GM19372 (cell line): Measurements from ENCODE around the gene C2orf42.
A peak's percentile ranks its signal among the peaks of the same experiment; 100 is the strongest.
"Not testable (repeated sequence)": the region's sequence is repeated elsewhere in the genome, so short reads cannot be mapped to it uniquely, and the experiment has no call there.

ENCODE experiments used
- ATAC-seq: cut with Tn5 transposase; IDR thresholded peaks from one replicate; pipeline ENCODE4 v1.9.1; 2021; ENCODE audit warnings: mild to moderate bottlenecking, low read depth, moderate library complexity; ENCODE audit not compliant: unreplicated experiment

The C2orf42 gene

DNA sequence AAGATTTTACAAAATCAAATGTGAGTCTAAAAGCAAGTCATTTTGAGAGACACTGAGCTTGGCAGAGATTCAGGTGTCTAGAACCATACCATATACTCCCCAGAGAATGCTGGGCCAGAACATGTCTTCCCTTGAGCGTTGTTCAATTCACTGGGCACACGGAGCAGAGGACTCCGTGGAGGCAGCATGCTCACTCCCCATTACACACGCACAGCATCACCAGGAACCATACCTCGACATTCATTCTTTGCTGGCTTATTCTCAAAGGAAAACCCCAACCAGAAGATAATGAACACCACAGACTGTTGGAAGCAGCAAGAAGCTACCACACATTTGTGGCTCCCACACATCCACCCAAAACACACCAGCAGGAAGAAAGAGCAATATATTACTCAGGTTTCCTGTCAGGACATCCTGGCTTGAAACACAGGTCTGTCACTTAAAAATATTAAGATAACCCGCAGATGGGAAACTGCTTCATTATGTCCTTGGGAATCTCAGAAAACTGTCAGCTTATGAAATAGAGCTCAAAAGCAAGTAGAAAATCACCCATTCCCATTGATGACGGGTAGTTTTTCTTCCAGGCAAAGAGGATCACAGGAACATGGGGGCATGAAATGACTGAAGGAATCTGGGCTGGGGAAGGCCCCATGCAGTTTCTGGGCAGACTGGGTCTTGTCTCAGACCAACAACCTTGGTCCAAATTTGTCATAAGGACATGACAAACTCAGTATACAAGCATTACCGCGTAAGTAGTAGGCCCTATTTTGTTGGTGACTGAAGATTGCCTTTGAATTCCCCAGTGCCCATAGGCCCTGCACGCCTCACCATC lies 57.1 kb downstream of the C2orf42 start:
- no peak for ATAC-seq

DNA sequence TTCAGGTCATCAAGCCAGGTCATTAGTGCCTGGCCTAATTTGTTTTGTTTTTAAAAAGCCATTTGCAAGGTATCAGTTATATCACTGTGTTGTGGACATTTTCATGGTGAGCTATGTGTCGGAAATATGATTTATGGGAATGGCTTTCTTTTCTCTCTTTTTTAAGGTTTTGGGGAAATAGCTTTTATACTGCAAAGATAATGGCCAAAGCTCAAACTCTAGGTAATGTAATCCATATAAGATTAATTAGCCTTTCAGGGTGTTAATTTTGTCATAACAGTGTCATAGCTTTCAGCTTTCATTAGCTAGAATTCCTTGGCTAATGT lies 57.7 kb downstream of the C2orf42 start:
- ATAC-seq = no peak

DNA sequence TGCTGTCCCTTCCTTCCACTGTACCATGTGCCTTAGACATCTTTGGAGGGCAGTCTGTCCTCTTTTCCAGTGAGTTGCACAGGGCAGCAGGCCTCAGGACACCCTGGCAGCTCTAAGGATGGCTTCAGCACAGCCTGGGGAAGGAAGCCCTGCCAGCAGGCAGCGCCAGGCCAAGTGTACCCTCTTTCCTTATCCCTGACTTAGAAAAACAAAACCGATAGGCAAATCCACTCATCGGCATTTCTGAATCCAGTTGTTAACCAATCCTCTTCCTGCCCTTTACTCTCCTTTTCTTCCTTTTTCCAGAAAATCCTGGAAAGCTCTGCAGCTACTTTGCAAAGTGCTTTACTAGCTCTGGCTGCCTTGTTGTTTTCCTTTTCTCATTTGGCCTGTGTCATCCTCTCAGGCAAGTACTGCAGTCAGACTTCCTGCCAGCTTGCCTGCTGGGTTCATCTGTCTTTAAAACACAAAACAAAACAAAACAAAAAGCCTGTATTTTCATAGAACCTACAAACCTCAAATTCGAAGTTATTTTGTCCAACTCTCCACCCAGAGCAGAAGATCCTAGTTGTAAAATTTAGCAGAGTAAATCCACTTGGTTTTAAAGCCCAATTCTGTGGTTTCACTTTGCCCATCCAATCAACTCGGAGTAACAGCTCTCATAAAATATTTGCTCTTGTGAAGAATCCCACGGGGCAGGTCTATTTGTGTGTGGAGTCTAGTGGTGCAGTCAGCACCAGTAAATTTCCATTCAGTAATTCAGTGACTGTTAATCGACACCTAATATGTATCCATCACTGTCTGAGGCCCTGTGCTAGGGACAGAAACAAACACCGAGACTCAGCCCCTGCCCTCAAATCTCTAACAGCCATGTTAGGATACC lies 58.3 kb downstream of the C2orf42 start:
- ATAC-seq = peak; percentile 69

DNA sequence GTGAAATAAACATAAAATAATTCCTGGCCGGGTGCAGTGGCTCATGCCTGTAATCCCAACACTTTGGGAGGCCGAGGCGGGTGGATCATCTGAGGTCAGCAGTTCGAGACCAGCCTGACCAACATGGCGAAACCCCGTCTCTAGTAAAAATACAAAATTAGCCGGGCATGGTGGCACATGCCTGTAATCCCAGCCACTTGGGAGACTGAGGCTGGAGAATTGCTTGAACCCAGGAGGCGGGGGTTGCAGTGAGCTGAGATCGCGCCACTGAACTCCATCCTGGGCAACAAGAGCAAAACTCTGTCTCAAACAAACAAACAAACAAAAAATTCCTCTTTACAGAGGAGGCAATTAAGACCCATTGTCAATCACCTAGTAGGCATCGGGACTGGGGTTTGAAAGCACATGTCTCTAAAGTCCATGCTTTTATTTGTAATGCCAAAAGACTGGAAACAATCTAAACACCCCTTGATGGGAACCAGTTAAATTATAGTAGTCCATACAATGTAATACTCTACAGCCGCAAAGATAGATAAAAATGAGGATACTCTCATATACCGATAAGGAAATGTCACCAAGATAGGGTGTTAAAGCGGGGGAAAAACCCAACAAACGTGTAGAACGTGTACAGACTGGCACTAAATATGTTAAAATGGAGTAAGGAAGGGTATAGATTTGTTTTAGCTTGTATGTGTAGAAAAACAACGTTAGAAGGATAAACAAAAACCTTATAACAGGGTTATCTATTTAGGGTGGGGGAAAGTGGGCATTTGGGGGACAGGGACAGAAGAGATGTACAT lies 59.3 kb downstream of the C2orf42 start:
- not testable (repeated sequence) for ATAC-seq

DNA sequence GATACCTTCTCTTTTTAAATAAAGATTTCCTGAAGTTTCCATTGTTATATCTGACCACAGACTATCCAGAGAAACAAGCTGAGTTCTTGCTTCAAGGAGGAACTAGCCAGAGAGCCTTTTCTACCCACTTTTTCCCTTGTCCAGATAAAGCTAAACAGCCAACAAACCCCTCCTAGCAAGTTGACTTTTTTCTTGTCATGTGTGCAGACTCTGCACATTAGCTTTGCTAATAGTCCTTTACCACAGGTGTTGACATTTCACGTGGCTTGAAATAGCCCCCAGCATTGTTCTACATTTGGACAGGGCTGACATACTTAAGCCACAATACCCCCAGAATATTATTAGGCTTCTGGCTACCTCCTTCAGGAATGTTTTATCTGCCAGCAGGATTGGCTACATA lies 62.8 kb downstream of the C2orf42 start:
- ATAC-seq = no peak

DNA sequence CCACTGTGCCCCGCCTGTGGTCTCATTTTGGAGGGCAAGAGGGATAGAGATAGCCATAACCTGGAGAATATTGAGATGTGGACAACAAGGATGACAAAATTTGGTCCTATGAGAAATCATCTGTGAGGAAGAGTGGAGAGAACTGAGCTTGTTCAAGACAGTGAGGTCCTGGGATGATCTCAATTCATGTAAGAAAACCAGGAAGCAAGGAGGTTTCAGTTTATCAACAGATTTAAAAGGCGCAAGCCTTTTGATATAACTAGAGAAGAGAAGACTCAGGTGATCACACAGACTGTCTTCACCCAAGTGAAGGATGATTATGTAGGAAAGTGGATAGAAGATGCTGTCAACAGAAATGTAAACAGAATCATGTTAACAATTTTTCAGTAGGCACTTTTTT lies 64.4 kb downstream of the C2orf42 start:
- no peak for ATAC-seq

DNA sequence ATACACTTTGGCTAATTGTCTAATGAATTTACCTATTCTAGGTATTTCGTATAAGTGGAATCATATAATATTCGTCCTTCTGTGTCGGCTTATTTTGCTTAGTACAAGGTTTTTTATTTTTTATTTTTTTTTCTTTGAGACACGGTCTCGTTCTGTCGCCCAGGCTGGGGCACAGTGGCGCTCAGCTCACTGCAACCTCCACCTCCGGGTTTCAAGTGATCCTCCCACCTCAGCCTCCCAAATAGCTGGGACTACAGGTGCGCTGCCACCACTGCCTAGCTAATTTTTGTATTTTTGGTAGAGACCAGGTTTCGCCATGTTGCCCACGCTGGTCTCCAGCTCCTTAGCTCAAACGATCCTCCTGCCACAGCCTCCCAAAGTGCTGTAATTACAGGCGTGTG lies 65.3 kb downstream of the C2orf42 start:
- ATAC-seq = no peak

DNA sequence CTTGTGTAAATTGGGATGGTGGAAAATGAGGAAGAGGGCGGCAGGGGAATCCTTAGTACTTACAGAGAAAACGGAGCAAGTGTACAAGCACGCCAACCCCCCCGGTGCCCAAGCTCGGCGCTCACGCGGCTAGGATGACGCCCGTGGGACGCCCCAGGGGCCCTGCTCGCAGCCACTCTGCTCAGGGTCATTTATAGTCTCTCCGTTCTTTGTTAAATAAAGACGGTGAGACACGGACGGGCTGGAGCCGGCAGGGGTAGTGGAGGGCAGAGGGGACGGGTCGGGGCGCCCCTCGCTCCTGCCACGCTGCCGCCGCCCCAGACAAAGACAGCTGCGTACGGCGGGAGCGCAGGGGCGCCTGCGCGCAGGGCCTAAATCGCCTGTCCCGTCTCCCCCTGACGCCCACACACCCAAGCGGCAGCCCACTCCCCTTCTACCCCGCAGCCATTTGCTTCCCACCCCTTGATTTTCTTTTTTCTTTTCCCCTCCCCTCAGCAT lies 65.8 kb downstream of the C2orf42 start:
- no peak for ATAC-seq

DNA sequence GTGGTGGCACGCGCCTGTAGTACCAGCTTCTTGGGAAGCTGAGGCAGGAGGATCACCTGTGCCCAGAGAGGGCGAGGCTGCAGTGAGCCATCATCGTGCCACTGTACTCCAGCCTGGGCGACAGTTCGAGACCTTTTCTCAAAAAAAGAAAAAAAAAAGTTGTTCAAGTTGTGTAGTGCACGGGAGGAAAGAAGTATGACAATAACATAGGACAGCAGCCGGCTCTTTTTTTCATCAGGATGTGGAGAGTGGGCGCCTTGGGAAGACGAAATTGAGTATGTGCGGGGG lies 67.0 kb downstream of the C2orf42 start:
- ATAC-seq = no peak

DNA sequence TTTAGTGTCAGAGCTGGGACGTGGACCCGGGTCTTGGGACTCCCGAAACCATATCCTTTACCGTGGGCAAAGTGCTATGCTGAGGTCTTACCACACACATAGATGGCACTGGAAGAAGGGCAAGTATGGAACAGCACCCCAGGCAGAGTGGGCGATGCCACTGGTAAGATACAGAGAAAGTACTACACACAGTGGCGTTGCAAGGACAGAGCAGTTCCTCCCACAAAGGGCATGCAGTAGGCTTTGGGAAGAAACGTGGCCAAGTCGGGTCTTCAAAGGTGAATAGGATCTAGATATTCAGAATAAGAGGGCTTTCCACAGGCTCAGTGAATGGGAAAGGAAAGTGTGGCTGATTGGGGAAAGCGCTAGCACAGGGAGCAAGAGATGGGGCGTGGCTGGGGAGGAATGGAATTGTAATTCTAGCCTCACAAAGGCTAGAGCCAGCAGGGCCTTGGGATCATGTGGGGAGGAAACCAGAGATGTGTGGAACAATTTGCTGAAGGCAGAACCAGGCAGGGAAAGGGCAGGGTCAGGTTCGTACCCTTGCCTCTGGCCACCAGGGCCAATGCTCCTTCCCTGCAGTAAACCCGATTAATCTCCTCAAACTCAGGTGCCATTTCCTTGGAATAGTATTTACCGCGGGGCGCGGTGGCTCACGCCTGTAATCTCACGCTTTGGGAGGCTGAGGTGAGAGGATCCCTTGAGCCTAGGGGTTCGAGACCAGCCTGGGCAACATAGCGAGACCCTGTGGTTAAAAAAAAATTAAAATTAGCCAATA lies 67.6 kb downstream of the C2orf42 start:
- no peak for ATAC-seq

DNA sequence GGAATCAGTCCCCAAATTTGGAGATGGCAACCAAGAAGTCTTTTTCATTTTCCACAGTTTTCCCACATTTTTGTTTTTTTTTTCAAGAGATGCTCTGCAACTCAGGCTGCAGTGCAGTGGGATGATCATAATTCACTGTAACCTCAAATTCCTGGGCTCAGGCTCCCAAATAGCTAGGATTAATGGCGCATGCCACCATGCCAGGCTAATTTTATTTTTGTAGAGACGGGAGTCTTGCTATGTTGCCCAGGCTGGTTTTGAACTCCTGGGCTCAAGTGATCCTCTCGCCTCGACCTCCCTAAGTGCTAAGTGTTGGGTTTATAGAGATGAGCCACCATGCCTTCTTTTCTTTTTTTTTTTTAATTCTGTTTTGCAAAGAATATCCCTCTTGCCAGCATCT lies 68.3 kb downstream of the C2orf42 start:
- no peak for ATAC-seq

DNA sequence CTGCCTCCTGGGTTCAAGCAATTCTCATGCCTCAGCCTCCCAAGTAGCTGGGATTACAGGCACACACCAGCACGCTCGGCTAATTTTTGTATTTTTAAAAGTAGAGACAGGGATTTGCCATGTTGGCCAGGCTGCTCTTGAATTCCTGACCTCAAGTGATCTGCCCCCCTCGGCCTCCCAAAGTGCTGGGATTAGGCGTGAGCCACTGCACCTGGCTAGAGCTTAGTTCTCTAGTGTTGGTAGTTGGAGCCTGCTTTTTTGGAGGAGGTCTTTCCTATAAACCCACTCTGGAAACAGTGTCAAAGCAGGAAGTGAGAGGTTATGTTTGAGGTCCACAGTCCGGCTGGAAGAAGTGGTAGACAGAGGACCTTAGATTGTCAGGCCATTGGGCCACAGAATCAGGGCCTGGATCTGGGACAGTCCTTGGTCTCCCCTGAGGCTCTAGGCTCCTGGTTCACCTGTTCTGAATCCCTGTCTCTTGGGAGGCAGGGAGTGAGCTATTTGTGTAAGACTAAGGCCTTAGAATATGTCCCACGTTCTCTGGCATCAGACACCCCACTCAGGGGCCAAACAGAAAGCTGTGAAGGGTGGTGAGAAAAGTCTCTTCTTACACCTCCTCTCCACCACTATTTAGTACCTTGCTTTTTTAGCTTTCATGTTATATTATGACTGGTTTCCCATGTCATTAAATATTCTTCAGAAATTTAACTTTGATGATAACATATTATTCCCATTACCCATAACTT lies 69.0 kb downstream of the C2orf42 start:
- ATAC-seq = no peak

DNA sequence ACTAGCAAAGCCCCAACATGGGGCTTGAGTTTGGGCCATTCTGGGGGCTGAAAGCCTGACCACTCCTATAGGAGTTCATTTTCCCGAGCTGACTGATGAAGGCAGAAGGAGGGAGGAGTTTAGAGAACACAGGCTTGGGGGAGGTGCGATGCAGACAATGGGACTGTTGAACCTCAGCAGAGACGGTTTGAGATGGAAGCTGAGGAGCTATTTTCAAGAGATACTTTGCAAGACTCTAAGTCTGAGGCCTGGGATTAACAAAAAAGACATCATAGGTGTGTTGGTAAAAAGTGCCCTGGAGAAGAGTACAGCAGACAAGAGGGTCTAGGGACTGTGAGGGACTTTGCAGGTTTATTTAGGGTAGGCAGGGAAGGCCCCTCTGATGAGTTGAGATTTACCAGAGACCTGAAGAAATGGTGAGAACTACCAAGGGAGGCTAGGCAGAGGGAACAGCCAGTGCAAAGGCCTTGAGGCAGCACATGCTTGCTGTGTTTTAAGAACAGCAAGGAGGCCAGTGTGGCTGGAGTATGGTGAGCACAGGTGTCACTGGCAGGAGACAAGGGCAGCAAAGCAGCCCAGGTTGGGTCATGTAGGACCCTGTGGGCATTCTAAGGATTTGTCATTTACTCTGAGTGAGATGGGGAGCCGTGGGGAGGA lies 71.9 kb downstream of the C2orf42 start:
- no peak for ATAC-seq

DNA sequence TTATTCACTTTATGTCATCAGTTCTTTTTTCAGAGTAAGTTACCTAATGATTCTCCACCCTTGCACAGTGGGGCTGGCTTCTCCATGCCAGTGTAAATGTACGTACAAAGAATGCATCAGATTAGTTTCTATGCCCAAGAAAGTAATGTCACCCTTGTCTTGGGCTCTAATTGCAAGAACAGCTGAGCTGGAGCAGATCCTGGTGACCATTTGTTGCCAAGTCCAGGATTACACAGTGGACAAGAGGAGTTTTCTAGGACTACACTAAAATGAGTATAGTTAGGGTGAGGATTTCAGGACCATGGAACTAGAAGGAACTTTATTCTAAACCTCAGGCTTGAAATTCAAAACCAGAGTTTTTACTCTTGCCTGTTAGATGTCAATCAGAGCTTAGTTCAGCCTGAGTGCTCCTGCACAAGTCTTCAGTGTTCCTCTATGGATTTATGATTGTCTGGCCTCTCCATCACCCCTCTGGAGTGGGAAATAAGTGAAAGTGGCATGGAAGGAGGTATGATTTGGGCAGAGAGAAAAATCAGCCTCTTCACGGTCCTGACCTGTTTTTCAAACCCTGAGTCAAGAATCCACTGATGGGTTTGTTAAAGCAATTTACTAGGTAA lies 73.8 kb downstream of the C2orf42 start:
- ATAC-seq = no peak

DNA sequence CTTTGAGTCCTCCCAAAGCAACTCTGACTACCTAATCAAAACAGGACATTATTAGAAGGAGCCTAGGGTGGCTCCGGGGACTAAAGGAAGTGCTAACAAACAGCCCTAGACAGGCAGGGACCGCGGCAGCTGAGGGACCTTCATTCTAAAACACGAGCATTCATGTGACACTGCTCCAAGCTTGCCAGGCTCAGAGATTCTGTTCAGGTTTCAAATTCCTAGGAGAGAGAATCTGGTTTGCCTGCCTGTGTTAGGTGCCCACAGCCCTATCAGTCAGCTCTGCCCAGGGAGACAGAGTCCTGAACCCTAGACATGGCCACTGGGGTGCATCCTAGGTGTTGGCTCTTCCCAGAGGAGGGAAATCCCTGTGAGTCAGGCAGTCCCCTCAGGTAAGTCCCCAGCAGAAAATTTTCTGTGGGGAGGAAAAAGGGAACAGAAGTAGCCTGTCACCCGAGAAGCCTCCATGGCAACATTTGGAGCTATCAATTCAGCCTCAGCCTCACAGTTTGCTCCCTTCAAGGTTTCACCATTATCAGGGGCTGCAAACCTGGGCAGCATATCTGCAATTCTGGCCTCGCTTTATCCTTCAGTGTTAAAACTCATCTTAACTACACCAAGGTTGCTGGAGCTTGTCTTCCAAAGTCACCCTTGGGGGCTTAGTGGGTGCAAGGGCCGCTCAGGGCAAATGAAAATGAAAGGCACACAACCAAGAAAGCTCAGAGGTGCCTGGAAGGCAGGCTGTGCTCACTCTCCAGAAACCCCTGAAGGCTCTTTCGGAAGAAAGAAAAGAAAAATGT lies 75.0 kb downstream of the C2orf42 start:
- ATAC-seq = peak; percentile 53

DNA sequence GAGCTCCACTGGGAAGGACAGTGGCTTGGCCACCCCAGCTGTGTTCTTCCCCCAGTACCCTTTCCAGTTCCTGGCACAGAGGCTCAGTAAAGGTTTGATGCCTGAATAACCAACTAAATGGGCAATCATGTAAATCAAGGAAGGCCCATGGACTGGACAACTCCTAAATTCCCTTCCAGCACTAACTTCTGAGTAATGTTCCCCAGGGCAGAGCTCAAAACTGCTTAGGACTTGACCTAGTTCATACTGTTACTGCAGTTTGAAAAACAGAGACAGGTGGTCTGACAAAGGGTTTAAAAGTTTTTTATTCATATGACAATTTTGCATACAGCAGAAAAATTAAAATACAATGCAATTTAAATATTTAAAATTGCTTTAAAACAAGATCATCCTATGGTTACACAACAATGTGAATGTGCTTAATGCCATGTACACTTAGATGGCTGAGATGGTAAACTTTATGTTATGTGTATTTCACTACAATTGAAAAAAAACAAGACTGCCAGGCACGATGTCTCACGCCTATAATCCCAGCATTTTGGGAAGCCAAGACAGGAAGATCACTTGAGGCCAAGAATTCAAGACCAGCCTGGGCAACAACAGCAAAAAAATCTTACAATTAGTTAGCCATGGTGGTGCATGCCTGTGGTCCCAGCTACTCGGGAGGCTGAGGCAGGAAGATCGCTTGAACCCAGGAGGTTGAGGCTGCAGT lies 77.3 kb downstream of the C2orf42 start:
- ATAC-seq = no peak
